Stimulated activated CD4-positive, alpha-beta T cell treated with anti-CD3 and anti-CD28 coated beads, Interleukin-15, amount 100 ng/mL, for 1 hour (primary cell): ENCODE measurements around the gene FBRSL1.

Experiments used
- DNase-seq, 2 donors: peaks; one replicate each; pipeline ENCODE4 v3.0.0-alpha.2; 2020; ENCODE audit warnings: low read depth in 1 of 2, low spot score in 1 of 2

The FBRSL1 gene

GRCh38 chr12:132508860-132509732 is 19.1 kb downstream of the FBRSL1 start:
- DNase-seq: no peak

- no peak for DNase-seq
Observed at GRCh38 chr12:132510111-132510724, 20.3 kb downstream of the FBRSL1 start.

DNA sequence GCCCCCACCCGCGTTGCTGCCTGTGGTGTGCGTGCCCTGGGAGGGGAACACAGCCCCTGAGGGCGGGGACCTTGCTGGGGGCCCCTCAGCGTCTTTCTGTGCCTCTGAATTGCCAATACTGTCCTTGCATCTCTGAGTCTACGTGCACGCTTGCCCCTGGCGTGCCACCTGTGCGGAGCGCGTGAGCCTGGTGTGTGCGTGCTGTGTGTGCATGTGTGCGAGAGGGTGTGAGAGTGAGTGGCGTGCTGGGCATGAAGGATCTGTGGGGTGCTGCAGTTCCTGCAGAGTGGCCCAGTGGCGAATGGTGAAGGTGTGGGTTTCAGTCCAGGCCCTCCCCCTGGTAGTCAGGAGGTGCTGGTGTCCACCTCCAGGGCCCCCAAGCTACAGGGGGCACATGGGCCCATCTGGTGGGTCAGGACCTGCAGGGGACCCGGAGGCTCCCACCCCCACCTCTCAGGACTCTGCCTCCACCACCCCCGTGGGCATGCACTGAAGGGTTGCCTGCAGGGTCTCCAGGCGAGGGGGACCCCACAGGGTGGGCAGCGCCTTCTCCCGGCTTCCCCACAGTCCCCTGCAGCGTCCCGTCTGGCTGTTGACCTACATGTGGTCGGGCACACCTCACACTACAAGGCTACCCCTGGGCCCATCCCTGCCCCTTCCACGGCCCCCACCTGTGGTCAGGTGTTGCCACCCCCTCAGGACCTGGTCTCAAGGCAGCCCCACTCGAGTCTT is 21.0 kb downstream of the FBRSL1 start:
- DNase-seq: no peak

GRCh38 chr12:132511516-132512196 is 21.7 kb downstream of the FBRSL1 start:
- no peak for DNase-seq

- no peak for DNase-seq
Observed at GRCh38 chr12:132512197-132513069, 22.5 kb downstream of the FBRSL1 start.

DNA sequence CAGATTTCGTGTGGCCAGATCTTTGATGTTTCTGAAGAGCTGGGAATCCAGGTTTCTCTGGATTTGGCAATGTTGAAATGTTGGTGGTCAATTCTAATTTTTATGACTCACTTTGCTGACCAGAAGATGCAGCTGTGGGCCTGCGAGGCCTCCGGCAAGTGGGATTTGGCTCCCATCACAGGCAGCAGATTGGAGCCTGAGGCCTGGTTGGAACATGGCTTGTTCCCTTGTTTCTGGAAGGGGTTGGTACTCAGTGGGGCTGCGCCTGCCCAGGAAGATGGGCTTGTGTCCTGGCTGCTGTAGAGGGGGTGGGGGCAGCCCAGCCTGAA is 23.1 kb downstream of the FBRSL1 start:
- DNase-seq: no peak

DNA sequence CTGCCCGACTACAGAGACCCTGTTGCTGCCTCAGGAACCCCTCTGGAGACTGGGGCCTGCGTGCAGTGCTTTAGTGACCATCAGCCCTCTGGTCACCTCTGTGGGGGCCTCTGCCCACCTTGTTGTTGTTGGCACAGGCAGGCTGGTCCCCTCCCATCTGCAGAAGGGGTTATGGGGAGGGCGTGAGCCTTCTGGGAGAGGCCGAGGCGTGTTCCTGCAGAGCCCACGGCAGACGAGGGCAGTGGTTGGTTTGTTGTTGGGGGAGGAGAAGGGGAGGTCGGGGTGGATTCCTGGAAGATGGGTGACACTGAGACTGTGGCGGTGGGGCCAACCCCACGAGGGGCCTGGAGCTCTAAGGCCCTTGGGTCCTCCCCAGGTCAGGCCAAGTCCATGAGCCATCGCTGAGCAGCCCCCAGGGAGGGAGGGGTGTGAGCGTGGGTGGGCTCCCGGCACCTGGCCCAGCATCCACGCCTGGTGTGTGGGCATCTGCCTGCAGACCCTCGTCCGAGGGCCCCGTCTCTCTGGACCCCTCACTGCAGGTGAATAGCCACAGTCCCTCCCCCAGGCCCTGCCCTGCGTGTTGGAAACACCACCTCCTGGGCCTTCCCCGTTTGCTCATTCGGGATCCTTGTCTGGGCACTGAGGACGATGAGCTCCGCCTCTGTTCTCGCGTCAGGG is 23.6 kb downstream of the FBRSL1 start:
- DNase-seq: no peak

DNA sequence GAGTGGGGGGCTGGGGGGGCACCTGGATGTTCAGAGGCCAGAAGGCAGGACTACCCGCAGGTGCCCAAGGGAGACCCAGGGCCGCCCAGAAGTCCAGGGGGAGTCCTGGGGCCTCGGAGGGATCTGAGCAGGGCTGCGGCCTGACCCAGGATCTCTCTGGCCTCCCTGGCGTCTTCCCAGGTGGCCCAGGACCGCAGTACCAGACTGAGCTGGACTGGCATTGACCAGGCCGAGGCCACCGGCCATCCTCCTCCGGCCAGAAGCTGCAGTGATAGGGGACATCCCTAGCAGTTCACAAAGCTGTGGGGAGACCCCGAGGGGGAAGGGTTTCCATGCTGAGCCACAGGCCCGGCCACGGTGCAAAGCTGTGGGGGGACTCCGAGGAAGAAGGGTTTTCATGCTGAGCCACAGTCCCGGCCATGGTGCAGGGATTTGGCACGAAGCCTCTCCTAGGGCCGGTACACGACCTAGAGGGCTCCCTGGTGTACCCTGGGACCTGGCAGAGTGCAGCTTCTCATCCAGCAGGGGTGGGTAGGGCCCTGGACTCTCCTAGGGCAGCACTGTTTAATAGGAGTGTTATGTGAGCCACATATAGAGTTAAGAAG is 24.4 kb downstream of the FBRSL1 start:
- no peak for DNase-seq

DNA sequence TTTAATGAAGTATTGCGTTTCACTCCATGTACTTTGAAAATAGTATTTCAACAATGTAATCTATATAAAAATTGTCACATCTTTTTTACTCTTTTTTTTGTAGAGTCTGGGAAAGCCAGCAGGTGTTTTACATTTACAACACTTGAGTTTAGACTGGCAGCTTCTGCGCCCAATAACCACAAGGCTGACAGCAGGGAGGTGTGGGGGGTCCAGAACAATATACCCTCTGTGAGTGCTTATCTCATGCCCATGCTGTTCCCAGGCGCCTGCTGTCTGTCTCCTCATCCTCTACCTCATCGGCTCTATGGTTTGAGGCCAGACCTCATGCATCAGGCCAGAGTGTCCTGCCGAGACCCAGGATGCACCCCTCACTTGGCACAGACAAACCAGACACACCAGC is 24.9 kb downstream of the FBRSL1 start:
- no peak for DNase-seq

- DNase-seq: no peak
Observed at GRCh38 chr12:132516095-132517012, 26.4 kb downstream of the FBRSL1 start.

- DNase-seq: no peak
Observed at GRCh38 chr12:132517013-132517739, 27.2 kb downstream of the FBRSL1 start.

DNA sequence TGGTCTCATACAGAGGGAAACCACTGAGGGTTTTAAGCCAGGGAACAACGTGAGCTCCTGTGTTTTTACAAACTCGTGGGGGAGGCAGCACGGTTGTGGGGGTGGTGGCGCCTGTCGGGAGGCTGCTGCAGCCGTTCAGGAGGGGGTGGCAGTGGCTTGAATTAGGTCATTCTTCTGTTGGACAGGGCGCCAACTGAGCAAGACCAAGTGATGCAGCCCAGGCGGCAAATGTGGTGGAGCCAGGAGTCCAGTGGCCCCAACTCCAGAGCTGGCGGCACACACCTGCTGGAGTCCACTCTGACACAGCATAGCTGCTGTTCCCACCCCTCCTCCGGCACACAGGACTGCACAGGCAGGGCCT is 27.8 kb downstream of the FBRSL1 start:
- no peak for DNase-seq

- no peak for DNase-seq
Observed at GRCh38 chr12:132518354-132518992, 28.5 kb downstream of the FBRSL1 start.

DNA sequence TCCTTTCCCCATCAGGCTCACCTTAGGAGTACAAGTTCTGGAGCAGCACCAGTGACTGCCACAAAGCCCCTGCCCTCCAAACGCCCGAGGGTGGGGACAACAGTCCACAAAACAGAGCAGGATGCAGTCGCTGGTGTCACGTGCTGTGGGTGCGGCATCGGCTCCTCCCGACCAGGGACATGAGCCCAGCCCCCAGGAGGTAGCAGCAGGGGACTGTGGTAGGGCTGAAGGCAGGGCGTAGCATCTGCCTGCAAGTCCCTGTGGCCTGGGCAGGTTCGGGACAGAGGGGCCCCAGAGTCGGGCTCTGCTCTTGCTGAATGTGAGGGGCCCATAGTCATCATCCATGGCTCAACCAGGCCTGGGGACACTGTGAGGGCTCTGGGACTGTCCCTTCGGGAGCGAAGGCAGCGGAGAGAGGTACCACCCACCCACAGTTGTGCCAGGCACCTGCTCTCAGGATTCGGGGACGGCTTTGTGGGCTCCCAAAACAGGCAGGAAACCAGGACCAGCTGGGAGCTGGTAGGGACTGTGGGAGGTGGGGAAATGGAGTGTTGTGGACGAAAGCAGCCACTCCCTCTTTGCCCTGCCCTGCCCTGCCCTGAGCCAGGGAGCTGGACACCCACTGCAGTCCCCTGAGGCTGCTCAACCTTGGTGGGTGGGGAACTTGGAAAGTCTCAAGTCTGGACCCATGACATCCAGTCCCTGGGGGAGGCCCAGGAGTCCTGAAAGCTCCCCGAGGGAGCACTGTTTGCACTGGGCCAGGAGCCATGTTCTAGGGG is 30.7 kb downstream of the FBRSL1 start:
- no peak for DNase-seq

DNA sequence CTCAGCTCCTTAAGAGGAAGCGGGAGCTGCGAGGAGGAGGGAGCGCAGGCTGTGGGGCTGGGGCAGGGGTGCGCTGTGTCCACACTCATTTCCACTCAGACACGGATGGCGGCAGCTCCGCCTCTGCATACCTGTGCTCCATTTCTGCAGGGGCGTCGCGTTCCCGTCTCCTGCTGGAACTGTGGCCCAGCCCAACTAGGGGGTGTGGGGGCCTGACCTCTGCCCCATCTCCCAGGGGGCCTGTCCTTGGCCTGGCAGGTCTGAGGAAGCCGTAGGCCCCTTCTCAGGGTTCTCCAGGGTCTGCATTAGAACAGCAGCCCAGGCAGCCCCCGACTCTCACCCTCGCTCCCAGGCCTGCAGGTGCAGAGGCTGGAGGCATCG is 31.2 kb downstream of the FBRSL1 start:
- DNase-seq: no peak

GRCh38 chr12:132521712-132522292 is 31.9 kb downstream of the FBRSL1 start:
- no peak for DNase-seq
